Stomach (tissue), 9 donors: ENCODE data around the gene SIK3. TPM values are rescaled to one million over a fixed set of nuclear protein-coding genes. Genes with fewer than 3 reads are reported as not detected.
A peak's percentile ranks its signal among the peaks of the same experiment; 100 is the strongest.

Source experiments
- DNase-seq, 2 donors: peaks; one replicate each; pipeline versions ENCODE4 v3.0.0 to v3.0.0-alpha.2; 2013 to 2019
- H3K27ac ChIP-seq, 5 donors: fragments of 200-600 bp in 4 of 5; sonication (generic) in 4 of 5; one replicate each; pipeline ENCODE4 v1.5.1; 2013 to 2019; ENCODE audit warnings: mild to moderate bottlenecking in 1 of 5, moderate library complexity in 1 of 5
- H3K27me3 ChIP-seq, 3 donors: fragments of 200-600 bp; sonication (generic); one replicate each; pipeline ENCODE4 v1.5.1; 2017 to 2019; ENCODE audit warnings: mixed run types in 1 of 3
- H3K36me3 ChIP-seq, 4 donors: fragments of 200-600 bp; sonication (generic); 1 replicate in 3 of 4; 2 replicates in 1 of 4; pipeline ENCODE4 v1.5.1; 2016 to 2019
- H3K4me1 ChIP-seq, 4 donors: fragments of 200-600 bp; sonication (generic); one replicate each; pipeline ENCODE4 v1.5.1; 2016 to 2019
- H3K4me3 ChIP-seq, 4 donors: fragments of 200-600 bp; sonication (generic) in 3 of 4; one replicate each; pipeline ENCODE4 v1.5.1; 2016 to 2019; ENCODE audit warnings: mild to moderate bottlenecking in 1 of 4
- H3K9me3 ChIP-seq, 4 donors: fragments of 200-600 bp; sonication (generic); one replicate each; pipeline ENCODE4 v1.5.1; 2016 to 2019
- EP300 ChIP-seq: sonication (generic); formaldehyde crosslinking; IDR thresholded peaks from one replicate; pipeline ENCODE4 v1.6.1; 2017; ENCODE audit warnings: antibody characterized with exemption
- POLR2A ChIP-seq, 4 donors: fragments of 450-650 bp; IDR thresholded peaks; one replicate each; pipeline ENCODE4 v1.6.1; 2016; ENCODE audit warnings: antibody characterized with exemption in 4 of 4, control low read depth in 2 of 4, mild to moderate bottlenecking in 1 of 4, moderate library complexity in 1 of 4
- POLR2AphosphoS5 ChIP-seq, 3 donors: sonication (generic); formaldehyde crosslinking; IDR thresholded peaks; one replicate each; pipeline ENCODE4 v1.6.1; 2016; ENCODE audit warnings: antibody characterized with exemption in 3 of 3
- WGBS, 5 donors: extraction: QIAGEN DNeasy Blood & Tissue Kit in 3 of 5; methylation state at CpG; one replicate each; pipeline versions ENCODE4 v1.1.5 to v1.1.7; 2013 to 2018; 5-methylcytosine and 5-hydroxymethylcytosine counted together
- intact Hi-C: fragments of 100-400 bp; cut with DNase I; formaldehyde crosslinking; loops from one replicate; pipeline ENCODE4 v1.15.1; 2023; ENCODE audit warnings: low total_unique reads
- polyA plus RNA-seq, 3 donors: library from polyadenylated mRNA; stranded (reverse); fragments of 200-250 nt; gene quantifications; one replicate each; pipeline ENCODE4 v1.2.3, GENCODE V29; 2013
- total RNA-seq, 5 donors: library from RNA; depleted of rRNA; stranded (reverse); fragments of >200 nt; gene quantifications; one replicate each; pipeline versions ENCODE4 v1.1.0 to v1.2.3, GENCODE V29; 2014 to 2016
- TF ChIP-seq, protein P1 (sequence below), 7 experiments: fragments of 450-650 bp in 4 of 7; fragments of 200-600 bp in 3 of 7; sonication (generic) in 3 of 7; IDR thresholded peaks; one replicate each; pipeline ENCODE4 v1.5.1; 2016 to 2019; ENCODE audit warnings: antibody characterized with exemption in 7 of 7, control low read depth in 2 of 7, mild to moderate bottlenecking in 1 of 7
- donor health status: healthy with polysubstance abuse.
- donor health status: Bipolar disorder and iron deficiency.
- donor health status: healthy.

The SIK3 gene
- total and polyA plus RNA-seq, 8 donors = 6.5 to 97.8 (median 23.7) TPM

- Histone ChIP-seq H3K36me3 (no peaks in the 10 kb centered on the region), H3K4me1 (peaks cover 11 to 48% (median 28%) of the 10 kb centered on the region in 4 donors), H3K4me3 (no peak overlapping the region), H3K27me3 (no peaks in the 10 kb centered on the region), H3K27ac (peak overlapping the region in 1 of 5 donors; percentile 37), H3K9me3 (no peaks in the 10 kb centered on the region)
- DNase-seq = no peak
- intact Hi-C loops = loop anchor here (10.0 kb wide), 1 partner anchor 58 kb away; no protein-coding TSS in a partner anchor
- WGBS, 5 donors = 78 to 91% (median 89%) methylated on average over 4 of the region's 4 CpGs
- TF ChIP-seq POLR2AphosphoS5 (IDR thresholded peaks at IDR 0.05) (no peak), POLR2A (IDR thresholded peaks at IDR 0.05) (no peak), EP300 (no peak)
- TF ChIP-seq, protein P1, sequence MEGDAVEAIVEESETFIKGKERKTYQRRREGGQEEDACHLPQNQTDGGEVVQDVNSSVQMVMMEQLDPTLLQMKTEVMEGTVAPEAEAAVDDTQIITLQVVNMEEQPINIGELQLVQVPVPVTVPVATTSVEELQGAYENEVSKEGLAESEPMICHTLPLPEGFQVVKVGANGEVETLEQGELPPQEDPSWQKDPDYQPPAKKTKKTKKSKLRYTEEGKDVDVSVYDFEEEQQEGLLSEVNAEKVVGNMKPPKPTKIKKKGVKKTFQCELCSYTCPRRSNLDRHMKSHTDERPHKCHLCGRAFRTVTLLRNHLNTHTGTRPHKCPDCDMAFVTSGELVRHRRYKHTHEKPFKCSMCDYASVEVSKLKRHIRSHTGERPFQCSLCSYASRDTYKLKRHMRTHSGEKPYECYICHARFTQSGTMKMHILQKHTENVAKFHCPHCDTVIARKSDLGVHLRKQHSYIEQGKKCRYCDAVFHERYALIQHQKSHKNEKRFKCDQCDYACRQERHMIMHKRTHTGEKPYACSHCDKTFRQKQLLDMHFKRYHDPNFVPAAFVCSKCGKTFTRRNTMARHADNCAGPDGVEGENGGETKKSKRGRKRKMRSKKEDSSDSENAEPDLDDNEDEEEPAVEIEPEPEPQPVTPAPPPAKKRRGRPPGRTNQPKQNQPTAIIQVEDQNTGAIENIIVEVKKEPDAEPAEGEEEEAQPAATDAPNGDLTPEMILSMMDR (IDR thresholded peaks at IDR 0.05) = no peak
Measured at GRCh38 chr11:117016747-117017146, 81.5 kb downstream of the SIK3 start.

GRCh38 chr11:117016246-117016645, 82.0 kb downstream of the SIK3 start:
- intact Hi-C loops = loop anchor here (10.0 kb wide), 1 partner anchor 59 kb away; no protein-coding TSS in a partner anchor
- no peak overlapping the region for H3K27ac ChIP-seq
- H3K4me3 ChIP-seq = no peak overlapping the region
- no peaks in the 10 kb centered on the region for H3K9me3 ChIP-seq
- no peaks in the 10 kb centered on the region for H3K27me3 ChIP-seq
- TF ChIP-seq, protein P1 (IDR thresholded peaks at IDR 0.05) = no peak
- TF ChIP-seq EP300 (no peak), POLR2AphosphoS5 (IDR thresholded peaks at IDR 0.05) (no peak), POLR2A (IDR thresholded peaks at IDR 0.05) (no peak)
- WGBS, 5 donors = 90 to 100% (median 98%) methylated on average over 3 to 6 of the region's 6 CpGs
- H3K36me3 ChIP-seq = no peaks in the 10 kb centered on the region
- DNase-seq = no peak
- H3K4me1 ChIP-seq = peaks cover 11 to 42% (median 26%) of the 10 kb centered on the region in 4 donors

- Histone ChIP-seq H3K9me3 (no peaks in the 10 kb centered on the region), H3K4me3 (no peak overlapping the region), H3K4me1 (peaks cover 0 to 22% (median 5%) of the 10 kb centered on the region in 4 donors), H3K36me3 (no peaks in the 10 kb centered on the region), H3K27ac (no peak overlapping the region), H3K27me3 (no peaks in the 10 kb centered on the region)
- intact Hi-C loops = loop anchor here (10.0 kb wide), 1 partner anchor 63 kb away; no protein-coding TSS in a partner anchor
- no peak for DNase-seq
- WGBS, 5 donors = 91 to 95% (median 92%) methylated on average over 3 of the region's 3 CpGs
- TF ChIP-seq EP300 = no peak
- no peak for TF ChIP-seq POLR2AphosphoS5 (IDR thresholded peaks at IDR 0.05)
- TF ChIP-seq, protein P1 (IDR thresholded peaks at IDR 0.05) = no peak
- no peak for TF ChIP-seq POLR2A (IDR thresholded peaks at IDR 0.05)
Measured at GRCh38 chr11:117011541-117011898, 86.7 kb downstream of the SIK3 start.

- TF ChIP-seq EP300 (no peak), POLR2AphosphoS5 (IDR thresholded peaks at IDR 0.05) (no peak), POLR2A (IDR thresholded peaks at IDR 0.05) (no peak)
- TF ChIP-seq, protein P1 (IDR thresholded peaks at IDR 0.05) = no peak
Measured at GRCh38 chr11:117010808-117011540, 87.3 kb downstream of the SIK3 start.

More at GRCh38 chr11:117010808-117011540, 87.3 kb downstream of the SIK3 start:
- Histone ChIP-seq H3K4me3 (no peak overlapping the region), H3K27me3 (no peaks in the 10 kb centered on the region), H3K9me3 (no peaks in the 10 kb centered on the region), H3K36me3 (no peaks in the 10 kb centered on the region), H3K4me1 (peaks cover 0 to 27% (median 6%) of the 10 kb centered on the region in 4 donors), H3K27ac (no peak overlapping the region)
- intact Hi-C loops = loop anchor here (10.0 kb wide), 1 partner anchor 64 kb away; no protein-coding TSS in a partner anchor
- 79 to 88% (median 84%) methylated on average over 14 of the region's 14 CpGs for WGBS, 5 donors
- DNase-seq = no peak
